ENCODE results near the gene MORF4L1.
"Not testable (repeated sequence)": the region's sequence is repeated elsewhere in the genome, so short reads cannot be mapped to it uniquely, and the experiment has no call there.

Gene MORF4L1

DNA sequence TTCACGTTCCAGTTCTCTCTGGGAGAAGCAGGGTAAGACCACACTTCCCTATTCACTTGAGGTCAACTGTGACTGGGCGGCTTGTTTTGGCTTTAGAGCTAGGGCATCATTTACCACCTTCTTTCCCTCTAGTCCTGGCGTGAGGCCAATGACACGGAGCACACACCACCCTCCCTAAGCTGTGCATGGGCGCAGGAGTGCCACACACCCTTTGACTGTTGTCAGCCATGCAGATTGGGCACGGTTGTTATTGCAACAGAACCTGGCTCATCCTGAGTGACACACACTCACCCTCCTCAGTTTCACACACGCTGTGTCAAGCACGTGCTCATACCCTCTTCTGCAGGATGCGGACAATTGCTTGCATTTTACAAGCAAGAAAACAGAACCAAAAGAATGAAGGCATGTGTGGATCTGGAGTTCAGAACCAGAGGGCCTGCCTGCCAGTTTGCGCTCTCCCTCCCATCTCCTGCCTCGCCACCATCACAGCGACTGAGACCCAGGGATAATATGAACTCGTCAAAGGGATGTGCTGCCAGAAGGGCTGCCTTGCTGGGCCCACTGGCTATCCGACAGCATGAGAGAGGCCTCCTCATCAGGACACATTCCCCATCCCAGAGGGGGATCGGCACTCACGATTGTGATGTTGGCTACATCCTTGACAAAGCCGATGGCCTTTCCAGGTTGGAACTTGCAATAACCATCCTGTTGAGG is 54.5 kb downstream of the MORF4L1 start:
- no peak for DNase-seq

DNA sequence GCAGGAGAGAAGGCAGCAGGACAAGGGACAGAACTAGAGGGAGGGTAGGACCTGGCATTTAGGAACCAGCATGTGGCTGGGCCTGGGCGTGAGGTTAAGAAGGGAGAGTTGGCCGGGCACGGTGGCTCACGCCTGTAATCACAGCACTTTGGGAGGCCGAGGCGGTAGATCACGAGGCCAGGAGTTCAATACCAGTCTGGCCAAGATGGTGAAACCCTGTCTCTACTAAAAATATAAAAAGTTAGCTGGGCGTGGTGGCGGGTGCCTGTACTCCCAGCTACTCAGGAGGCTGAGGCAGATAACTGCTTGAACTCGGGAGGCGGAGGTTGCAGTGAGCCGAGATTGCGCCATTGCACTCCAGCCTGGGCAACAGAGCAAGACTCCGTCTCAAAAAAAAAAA is 55.5 kb downstream of the MORF4L1 start:
- DNase-seq, result not testable (repeated sequence)

DNA sequence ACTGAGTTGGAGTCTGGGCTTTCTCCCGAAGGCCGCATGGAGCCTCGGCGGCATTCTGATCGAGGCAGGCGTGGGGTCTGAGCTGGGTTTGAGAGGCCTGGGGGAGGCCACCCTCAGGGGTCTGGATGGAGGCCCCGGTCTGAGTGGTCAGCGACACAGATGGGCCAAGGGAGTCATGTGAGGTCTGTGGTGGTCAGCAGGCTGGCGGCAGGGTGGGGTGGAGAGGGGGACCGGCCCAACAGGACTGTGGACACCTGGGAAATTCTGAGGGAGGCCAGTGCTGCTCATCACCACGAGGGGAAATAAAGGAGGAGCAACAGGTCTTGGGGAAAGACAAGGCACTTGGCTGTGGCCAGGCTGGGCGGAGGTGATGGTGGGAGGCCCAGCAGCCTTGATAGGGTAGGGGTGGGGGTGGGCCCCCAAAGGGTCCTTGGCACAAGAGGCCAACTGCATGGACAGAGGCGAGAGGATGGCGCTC is 56.0 kb downstream of the MORF4L1 start:
- no peak for DNase-seq

DNA sequence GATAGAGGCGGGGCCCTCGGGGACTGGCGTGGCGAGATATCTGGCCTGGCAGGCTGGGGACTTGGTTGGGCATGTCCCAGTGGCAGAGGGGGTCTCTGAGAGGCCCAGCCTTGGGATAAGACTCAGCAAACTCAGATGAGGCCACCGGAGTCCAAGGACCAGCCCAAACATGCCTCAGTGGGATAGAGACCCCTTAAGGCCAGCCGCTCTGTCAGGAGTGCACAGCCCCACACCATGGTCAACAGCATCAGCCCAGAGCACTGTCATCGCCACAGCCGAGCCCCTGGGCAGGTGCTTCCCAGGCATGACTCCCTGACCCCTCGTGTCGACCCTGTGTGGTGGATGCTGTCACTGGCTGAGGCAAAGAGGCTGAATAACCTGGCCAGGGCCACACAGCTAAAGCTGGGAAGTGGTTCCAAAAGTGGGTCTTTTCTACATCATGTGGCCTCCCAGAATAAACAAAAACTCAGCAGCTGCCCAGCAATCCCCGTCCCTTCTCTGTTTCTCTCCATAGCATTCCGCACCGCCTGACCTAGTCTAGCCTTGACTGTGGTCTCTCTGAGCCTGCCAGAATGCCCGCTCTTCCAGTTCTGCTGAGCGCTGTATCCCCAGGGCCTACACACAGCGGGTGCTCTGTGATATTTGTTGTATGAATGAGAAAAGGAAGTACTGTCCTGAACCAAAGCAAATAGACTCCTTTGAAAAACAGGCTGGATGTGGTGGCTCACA is 57.0 kb downstream of the MORF4L1 start:
- DNase-seq, result no peak

DNA sequence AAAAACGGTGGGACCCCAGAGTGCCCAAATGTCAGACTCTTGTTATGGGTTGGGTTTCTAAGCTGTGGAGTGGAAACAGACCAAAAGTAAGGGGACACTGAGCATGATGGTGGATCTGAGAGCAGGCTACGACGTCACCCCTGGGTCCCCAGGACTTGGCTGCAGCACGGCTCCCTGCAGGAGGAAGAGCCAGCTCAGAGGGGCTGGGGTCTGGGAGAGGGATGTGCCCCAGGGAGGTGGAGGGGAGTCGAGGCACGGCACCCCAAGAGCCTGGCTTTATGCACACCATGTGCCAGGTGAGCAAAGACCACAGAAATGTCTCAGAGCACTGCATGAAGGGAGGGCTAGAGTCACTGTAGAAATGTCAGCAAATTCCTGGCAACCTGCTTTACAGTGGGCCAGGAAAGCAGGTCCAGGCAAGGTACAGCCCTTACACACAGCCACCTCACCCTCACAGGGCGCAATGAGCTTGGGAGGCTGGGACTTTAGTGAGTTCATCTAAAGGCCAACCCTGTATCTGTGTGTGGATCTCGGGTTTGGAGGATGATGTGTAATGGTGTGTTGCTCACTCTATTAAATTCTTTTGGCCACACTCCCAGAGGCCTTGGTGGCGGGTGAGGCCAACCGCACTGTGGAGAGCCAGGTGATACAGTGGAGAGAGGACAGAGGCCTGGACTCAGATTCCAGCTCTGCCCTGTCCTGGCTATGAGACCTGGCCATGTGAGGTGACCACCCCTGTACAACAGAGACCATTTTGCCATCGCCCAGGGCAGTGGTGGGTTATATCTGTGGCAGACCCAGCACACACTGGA is 58.1 kb downstream of the MORF4L1 start:
- DNase-seq, result no peak

DNA sequence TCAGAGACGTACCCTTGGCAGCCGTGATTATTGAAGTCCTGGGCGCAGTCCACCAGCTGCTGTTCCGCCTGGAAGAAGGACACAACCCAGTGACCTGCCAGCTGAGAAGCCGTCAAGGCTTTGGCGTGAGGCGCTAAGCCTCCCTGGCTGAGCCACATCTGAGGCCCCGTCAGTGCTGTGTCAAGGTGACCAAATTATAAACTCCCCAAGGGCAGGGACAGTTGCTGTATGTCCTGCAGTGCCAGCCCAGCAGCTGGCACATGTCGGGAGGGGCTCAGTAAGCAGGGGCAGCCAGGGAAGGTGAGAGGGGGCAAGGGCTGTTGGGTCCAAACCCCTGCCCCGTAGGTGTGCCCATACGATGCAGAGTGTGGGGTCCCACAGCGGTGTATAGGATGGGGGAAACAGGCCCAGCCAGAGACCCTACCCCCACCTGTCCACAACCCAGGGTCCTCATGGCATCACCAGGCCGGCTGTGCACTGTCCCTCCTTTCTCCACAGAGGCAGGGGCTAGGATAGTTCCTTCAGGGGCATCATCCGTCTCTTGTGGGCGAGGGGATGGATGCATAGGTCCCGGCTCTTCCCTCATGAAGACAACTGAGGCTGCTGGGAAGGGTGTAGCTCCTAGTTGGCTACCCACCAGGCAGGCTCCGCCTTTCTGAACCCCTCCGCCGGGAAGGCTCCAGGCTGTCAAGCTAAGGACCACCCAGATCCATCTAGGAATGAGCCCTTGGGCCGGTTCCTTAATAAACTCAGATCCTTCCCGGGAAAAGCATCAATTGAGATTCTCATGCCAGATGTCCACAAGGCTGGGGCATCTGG is 59.0 kb downstream of the MORF4L1 start:
- no peak for DNase-seq

DNA sequence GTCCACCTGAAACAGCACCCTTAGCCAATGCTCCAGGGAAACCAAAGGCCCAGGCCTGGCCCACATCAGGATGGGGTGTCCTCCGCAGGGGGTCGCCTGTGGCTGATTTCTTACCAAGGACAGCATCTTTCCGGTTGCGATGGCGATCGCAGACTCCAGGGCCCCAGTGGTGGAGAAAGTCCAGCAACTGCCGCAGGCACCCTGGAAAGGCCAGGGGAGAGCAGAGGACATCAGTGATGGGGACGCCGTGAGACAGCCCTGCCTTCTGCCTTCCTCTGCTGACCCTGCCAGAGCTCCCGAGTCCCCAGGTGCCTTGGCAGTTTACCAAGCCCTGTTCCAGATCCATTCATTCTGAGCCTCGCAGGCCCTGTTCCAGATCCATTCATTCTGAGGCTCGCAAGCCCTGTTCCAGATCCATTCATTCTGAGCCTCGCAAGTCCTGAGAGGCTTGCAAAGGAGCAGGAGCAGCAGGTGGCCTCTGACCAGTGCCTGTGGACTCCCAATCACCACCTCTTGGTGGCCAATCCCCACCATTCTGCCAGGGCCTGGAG is 59.6 kb downstream of the MORF4L1 start:
- no peak for DNase-seq

DNA sequence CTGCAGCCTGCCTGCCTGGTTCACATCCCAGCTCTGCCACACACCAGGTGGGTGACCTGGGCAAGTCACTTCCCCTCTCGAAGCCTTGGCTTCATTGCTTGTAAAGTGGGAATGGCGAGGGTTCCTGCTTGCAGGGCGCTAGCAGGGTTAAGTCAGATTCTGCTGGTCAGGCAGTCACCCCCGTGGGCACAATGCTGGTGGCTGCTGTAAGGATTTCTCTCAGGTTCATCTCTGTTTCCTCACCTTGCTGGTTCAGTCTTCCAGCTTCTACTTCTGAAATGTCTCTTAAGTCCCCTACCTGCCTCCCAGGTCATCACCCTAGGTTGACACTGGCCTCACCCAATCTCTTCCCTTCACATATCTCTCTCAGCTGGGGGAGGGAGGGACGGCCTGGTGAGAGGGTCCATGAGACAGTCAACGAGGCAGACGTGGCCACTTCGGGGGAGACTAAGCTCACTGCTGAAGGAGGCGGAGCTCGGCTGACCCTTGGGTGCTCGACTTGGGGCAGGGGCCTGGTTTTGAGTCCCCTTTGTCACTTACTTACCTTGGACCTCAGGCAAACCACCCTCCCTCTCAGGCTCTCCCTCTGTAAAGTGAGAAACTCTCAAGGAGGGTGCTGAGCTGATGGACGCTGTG is 60.6 kb downstream of the MORF4L1 start:
- DNase-seq, result no peak

DNA sequence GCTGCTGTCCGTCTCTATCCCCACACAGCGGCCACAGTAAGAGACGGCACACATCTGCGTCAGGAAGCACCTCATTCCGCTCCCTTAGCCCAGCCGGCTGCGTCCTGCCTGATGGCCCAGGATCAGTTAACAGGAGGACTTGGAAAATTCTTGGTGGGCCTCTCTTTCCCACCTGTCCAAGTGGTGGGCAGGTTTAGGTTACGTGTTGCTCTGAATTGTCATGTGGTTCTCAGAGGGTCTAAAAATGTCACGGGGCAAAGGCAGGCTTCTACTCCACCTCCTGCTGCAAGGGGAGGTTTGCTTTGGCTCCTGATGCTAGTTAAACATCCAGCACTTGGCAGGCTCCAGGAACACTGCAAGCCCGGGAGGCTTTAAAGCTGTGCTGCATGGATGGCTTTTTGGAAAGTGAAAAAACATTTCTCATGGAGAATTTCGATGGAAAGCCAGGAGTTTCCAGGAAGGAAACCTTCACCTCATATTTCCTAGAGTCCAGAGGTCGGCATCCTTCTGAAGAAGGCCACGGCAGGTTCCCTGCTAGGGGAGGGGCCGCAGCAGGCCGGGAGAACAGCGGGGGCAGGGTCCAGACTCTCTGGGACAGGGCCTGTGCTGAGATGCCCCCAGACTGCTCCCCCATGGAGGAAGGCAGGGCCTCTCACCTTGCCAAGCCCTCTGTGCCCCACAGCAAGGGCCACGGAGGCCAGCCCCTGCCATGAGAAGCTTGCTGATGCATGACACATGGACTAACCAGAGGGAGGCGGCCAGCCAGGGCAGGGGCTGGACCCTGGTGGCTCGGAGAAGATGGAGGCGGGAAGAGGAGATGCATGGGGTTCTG is 61.3 kb downstream of the MORF4L1 start:
- DNase-seq, result no peak

DNA sequence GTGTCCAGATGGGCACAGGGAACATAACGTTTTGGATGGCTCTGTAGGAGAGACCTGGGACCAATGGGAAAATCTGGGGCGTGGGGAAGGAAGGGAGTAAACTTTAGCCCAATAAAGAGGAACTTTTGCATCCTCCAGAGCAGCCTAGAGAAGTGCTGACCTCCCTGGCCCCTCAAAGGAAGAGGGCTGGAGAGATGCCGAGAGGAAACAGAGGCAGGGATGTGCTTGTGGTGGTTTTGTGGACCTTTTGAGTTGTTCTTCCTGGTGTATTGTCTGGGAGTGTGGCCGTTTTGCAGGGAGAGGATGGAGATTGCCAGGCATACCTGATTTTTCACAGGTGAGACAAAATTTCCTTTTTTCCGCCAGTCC is 61.9 kb downstream of the MORF4L1 start:
- DNase-seq, result no peak

DNA sequence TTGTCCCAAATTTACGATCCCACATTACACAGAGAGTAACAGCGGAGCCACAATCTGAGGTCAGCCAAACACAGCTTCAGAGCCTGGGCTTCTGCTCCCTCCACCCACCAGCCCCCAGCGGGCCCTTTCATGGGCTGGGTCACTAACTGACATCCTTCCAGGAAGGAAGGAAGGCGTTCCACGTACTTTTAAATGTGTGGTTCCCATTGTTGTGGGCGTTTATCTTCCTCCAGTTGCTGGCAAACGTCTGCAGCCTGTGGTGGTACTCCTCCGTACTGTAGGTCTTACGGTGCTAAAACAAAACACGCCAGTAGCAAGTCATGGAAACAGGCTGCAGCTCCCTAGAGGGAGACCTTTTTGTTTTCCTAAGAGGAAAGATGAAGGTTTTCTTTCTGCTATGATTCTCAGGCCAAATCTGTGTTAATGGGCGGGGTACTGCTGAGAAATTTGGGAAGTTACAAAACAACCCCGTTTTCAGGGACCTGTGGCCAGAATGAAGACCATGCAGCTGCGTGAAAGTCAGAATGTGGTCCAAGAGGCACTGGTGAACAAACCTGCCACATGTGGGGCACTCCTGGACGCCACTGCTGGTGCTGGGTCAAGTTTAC is 64.5 kb downstream of the MORF4L1 start:
- no peak for DNase-seq

DNA sequence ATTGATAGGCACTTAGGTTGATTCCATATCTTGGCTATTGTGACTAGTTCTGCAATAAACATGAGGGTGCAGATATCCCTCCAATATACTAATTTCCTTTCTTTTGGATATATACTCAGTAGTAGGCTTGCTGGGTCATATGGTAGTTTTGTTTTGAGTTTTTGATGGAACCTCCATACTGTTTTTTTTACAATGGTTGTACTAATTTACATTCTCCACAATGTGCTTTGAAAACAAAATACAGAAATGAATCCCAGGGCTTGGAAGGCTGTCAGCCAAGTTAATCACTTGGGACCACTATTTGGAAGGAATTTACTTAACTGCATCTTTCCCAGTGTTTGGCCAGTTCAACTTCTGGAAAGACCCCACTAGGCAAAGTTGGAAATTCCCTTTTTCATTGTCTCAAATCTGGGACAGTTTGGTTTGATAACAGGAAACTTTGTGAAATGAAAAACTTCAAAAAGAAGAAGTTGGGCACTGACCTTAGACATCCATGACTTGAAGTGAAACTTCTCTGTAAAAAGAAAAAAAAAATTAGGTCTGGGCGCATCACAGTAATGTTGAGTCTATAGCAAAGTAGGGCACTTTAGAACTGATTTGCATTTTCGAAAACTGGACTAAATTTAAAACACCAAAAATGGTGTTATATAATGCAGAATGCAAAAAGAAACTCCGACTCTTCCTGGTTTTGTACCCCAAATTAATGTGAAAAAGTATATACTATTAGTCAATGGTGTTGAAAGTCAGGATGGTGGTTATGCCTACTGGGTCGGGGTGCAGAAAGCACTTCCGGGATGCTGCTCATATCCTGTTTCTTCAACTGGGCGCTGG is 66.2 kb downstream of the MORF4L1 start:
- DNase-seq, result peak; percentile 48

DNA sequence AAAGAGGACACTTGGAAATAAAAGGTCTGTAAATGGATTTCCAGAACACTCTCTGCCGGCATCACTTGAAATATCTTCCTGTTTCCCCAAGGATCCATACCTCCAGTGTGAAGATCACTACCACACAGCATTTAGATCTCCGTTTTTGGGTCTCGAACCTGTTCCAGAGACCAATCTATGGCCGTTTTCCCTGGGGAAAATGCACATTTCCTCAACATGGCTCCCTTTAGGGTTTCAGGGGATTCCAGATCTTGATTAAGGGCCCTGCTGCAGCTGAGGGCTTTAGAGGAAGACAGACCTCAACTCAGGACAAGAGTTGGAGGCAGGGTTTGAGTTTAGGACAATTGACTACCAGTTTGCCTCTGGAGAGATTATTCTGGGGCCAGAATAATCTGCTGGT is 70.1 kb downstream of the MORF4L1 start:
- DNase-seq, result no peak

DNA sequence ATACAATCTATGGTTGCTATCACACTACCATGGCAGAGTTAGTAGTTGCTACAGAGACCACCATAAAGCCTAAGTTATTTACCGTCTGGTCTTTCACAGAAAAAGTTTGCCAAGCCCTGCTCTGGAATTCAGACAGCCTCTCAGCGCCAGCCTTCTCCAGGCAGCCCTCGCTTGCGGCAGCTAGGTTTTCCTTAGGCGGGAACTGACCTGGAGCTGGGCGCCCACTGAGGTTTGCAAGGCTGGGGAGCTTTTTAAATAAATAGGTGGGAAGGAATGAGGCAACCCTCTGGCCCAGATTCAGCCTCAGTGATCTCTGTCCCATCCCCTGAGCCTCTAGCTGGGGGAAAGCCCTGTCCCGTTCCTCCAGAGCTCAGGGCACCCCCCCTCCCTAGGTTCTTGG is 71.0 kb downstream of the MORF4L1 start:
- no peak for DNase-seq

DNA sequence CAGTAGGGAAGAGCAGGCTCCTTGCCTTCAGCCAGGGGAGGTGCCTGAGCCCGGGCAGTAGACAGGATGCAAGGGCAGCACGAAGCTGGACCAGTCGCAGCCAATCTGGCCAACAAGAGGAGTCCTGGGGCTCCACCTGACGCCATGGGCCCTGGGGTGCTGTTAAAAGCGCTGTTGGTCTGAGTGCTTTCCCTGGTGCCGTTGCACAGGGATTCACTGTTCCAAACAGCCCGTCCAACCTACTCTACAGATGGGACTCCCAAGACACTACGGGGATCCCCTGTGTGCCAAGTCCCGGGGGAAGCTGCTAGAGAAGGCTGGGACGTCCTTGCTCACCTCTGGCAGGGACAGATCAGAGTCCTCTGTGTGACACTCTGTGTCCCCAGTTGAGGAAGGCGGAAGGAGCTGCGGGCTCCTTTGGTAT is 71.5 kb downstream of the MORF4L1 start:
- no peak for DNase-seq

DNA sequence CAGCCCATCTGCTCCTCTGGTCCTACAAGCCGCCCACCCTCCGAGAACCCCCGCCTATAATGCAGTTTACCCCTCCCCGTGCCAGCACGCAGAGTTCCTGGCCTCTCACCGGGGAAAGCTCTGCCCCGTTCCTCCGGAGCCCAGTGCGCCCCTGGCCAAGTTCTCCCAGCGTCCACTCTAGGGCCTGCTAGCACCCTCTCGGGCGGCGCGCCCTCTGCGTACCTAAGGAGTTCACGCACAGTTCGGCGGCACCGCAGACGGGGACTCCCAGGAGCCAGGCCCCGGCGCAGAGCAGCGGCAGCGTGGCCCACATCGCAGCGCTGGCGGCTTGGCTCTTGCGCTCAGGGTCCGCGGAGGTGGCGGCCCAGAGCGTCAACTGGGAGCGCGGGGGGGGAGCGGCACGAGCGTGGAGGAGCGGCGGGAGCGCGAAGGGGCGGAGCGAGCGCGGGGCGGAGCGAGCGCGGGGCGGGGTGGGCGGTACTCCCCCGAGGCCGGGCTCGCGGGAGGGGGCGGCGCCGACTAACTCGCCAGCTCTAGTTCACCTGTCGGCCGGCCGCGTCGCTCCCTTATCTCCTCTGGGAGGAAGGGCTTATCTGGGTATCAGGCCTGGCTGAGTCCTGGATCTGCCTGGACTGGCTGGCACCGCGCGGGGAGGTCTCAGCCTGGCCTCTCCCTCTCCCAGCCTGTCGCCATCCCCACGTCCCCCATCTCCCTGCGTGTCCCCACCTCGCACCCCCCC is 72.1 kb downstream of the MORF4L1 start, which contains the start of gene CTSH:
CTSH (minus strand) TSS at position 378 of the 739 bp plus-strand sequence; CDS start at position 313, 65 bp downstream.
- DNase-seq, result peak; percentile 90

DNA sequence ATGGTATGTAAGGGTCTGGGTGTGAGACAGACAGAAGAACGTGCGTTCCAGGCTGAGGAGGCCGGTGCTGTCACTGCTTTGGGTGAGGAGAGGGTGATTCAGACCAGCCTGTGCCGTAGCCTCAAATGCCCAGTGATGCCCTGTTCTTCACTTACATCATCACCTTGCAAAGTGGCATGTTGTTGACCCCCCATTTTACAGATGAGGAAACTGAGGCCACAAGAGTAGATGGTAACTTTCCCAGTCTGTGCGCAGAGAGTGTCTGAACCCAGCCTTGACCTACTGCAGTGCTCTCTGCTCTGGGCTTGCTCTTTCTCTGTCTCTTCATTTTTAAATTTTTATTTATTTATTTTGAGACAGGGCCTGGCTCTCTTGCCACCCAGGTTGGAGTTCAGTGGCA is 73.8 kb downstream of the MORF4L1 start:
- no peak for DNase-seq

DNA sequence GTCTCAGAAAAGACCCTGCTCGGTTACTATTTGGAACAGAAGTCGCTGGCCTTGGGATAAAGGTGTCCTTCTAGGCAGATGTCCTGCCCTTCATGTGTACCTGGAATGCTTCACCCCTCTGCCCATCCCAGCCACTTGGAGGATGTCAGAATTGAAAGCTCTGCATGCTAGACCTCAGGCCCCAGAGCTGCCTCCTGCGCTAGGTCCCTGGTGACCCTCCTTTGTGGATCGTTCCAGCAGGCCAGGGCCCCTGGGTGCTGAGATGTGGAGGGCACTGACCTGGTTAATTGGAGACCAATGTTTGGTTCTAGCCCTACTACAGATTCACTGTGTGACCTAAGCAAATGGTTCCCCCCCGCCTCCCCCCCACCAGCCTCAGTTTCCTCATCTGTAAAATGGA is 74.8 kb downstream of the MORF4L1 start:
- DNase-seq, result no peak

Data from CD4-positive, alpha-beta T cell treated with Interleukin-17A for 4 hours (primary cell).